Calu3 (cell line): ENCODE measurements around the gene PCGF3. TPM values are rescaled to one million over a fixed set of nuclear protein-coding genes. Genes with fewer than 3 reads are reported as not detected.

Experiments used
- BruUV-seq: library from RNA; stranded (reverse); fragments of 400-500 nt; replicated peaks from 2 replicates; lab custom pipeline; 2021; lab: Mats Ljungman, UMichigan
- CTCF ChIA-PET: fragments of 300-600 bp; sonication (Branson Sonifier 250); formaldehyde crosslinking; loops from one replicate; lab custom pipeline; 2022; ENCODE audit warnings: antibody characterized with exemption; lab: Charles Lee
- DNase-seq: peaks from one replicate; pipeline ENCODE4 v3.0.0; 2022
- H3K27ac Mint-ChIP-seq: one replicate; pipeline ENCODE4 v1.8.0; 2022; ENCODE audit warnings: mixed read lengths; ENCODE audit not compliant: unreplicated experiment
- H3K27me3 Mint-ChIP-seq: one replicate; pipeline ENCODE4 v1.8.0; 2022; ENCODE audit warnings: mixed read lengths; ENCODE audit not compliant: unreplicated experiment
- H3K36me3 Mint-ChIP-seq: one replicate; pipeline ENCODE4 v1.8.0; 2022; ENCODE audit warnings: mild to moderate bottlenecking, moderate library complexity, mixed read lengths; ENCODE audit not compliant: insufficient read depth, unreplicated experiment
- H3K4me1 Mint-ChIP-seq: one replicate; pipeline ENCODE4 v1.8.0; 2022; ENCODE audit warnings: mild to moderate bottlenecking, low read depth, mixed read lengths; ENCODE audit not compliant: unreplicated experiment
- H3K4me3 Mint-ChIP-seq: one replicate; pipeline ENCODE4 v1.8.0; 2022; ENCODE audit warnings: mild to moderate bottlenecking, low read depth, moderate library complexity, mixed read lengths; ENCODE audit not compliant: unreplicated experiment
- H3K9me3 Mint-ChIP-seq: one replicate; pipeline ENCODE4 v1.8.0; 2022; ENCODE audit warnings: low read depth, mixed read lengths; ENCODE audit not compliant: unreplicated experiment
- CTCF ChIP-seq: fragments of 200-600 bp; IDR thresholded peaks from one replicate; pipeline ENCODE4 v1.8.0; 2022; ENCODE audit warnings: antibody characterized with exemption; ENCODE audit not compliant: unreplicated experiment
- intact Hi-C: fragments of 100-400 bp; cut with micrococcal nuclease; formaldehyde crosslinking; loops from one replicate; pipeline ENCODE4 v1.10.0; 2022; ENCODE audit not compliant: unreplicated experiment
- total RNA-seq: library from RNA; stranded (reverse); gene quantifications from 2 replicates; pipeline ENCODE4 v1.2.3, GENCODE V29; 2022

Gene PCGF3
- total RNA-seq, 1 experiment from 2014 or later: 30.0 TPM

GRCh38 chr4:762211-763190, 56.9 kb downstream of the PCGF3 start:
- peaks cover 5% of the 10 kb centered on the region for H3K9me3 Mint-ChIP-seq
- no peak overlapping the region for H3K4me3 Mint-ChIP-seq
- H3K4me1 Mint-ChIP-seq: no peaks in the 10 kb centered on the region
- no peak for TF ChIP-seq CTCF
- no peak for DNase-seq
- CTCF ChIA-PET: interaction anchor here (0.7 kb wide), 1 partner anchor 12 kb away, joined by 4 read pairs; no protein-coding TSS in a partner anchor
- peaks cover 90% of the 10 kb centered on the region for H3K36me3 Mint-ChIP-seq
- peaks cover 12% of the 10 kb centered on the region for H3K27me3 Mint-ChIP-seq
- H3K27ac Mint-ChIP-seq: peak overlapping the region; percentile 52
- TSS peak; percentile 16 for BruUV-seq
- intact Hi-C loops: no loop called here

DNA sequence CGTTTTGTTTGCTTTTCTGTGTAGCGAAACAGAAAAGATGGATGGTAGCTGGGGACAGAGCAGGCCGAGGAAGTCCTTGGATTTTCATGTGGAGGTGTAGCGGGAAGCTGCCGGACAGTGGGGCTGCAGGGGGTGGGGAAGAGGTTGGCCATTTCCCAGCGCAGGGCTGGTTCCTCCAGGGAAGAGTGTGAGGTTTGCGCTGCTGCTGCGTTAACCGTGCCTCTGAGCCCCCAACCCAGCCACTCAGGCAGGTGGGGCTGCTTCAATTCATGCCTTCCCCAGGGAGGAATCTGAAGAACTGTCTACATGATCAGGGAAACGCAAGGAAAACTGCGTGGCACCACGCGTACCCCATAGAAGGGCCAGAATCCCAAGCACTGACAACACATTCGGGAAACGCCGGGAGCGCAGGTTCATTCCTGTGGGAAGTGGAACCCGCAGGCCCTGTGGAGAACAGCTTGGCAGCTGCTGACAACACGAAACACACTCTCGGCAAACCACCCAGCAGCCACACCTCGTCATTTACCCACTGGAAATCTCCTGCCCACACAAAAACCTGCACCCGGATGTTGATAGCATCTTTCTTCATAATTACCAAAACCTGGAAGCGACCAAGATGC, 57.7 kb downstream of the PCGF3 start:
- Mint-ChIP-seq H3K27me3 (peaks cover 12% of the 10 kb centered on the region), H3K4me3 (no peak overlapping the region), H3K9me3 (peaks cover 5% of the 10 kb centered on the region), H3K36me3 (peaks cover 83% of the 10 kb centered on the region), H3K27ac (peak overlapping the region; percentile 50), H3K4me1 (no peaks in the 10 kb centered on the region)
- TF ChIP-seq CTCF: no peak
- BruUV-seq: no TSS peak
- no peak for DNase-seq
- intact Hi-C loops: no loop called here
- CTCF ChIA-PET: interaction anchor here (0.7 kb wide), 1 partner anchor 11 kb away, joined by 4 read pairs; no protein-coding TSS in a partner anchor

GRCh38 chr4:763922-764321, 58.3 kb downstream of the PCGF3 start:
- no peak for DNase-seq
- Mint-ChIP-seq H3K4me3 (no peak overlapping the region), H3K27ac (peak overlapping the region; percentile 50), H3K4me1 (no peaks in the 10 kb centered on the region), H3K36me3 (peaks cover 81% of the 10 kb centered on the region), H3K9me3 (peaks cover 5% of the 10 kb centered on the region), H3K27me3 (peaks cover 12% of the 10 kb centered on the region)
- BruUV-seq: no TSS peak
- intact Hi-C loops: no loop called here
- no peak for TF ChIP-seq CTCF
- CTCF ChIA-PET: no interaction called here

DNA sequence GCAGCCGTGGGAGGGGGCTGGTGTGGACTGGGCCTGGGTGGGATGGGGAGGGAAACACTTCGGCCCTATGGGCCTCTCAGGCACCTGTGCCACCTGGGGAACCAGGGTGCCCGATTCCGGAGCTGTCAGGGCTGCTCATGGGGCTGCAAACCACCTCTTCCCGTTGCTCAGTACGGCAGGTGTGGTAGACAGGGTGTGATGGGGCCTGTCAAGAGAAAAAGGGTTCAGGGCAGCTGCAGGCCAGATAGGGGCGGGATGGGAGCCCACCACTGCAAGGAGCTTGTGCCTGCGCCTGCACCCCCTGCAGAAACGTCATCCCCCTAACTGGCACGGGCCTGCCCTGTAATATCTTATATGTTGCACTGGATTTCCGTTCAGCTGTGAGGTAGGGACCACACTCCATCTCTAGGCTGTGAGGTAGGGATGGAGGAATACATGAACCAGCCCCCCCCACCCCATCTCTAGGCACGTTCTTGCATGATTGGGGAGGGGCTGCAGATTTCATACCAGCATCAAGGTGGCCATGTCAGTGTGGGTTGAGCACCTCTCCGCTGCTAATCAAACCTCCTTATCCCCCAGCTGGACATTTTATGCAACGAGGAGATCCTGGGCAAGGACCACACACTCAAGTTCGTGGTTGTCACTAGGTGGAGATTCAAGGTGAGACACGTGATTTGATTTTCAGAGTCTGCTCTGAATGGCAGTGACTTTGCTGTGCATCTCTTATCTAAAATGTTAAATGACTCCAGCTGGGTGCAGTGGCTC, 59.0 kb downstream of the PCGF3 start:
- no peak for DNase-seq
- H3K27ac Mint-ChIP-seq: no peak overlapping the region

More for the DNA sequence above, 59.0 kb downstream of the PCGF3 start:
- H3K4me1 Mint-ChIP-seq: no peaks in the 10 kb centered on the region
- intact Hi-C loops: no loop called here
- CTCF ChIA-PET: no interaction called here
- TF ChIP-seq CTCF: no peak
- peaks cover 88% of the 10 kb centered on the region for H3K36me3 Mint-ChIP-seq
- peaks cover 12% of the 10 kb centered on the region for H3K27me3 Mint-ChIP-seq
- peaks cover 5% of the 10 kb centered on the region for H3K9me3 Mint-ChIP-seq
- no TSS peak for BruUV-seq
- H3K4me3 Mint-ChIP-seq: no peak overlapping the region
